ENCODE results near the gene NOS3.
"Not testable (repeated sequence)": the region's sequence is repeated elsewhere in the genome, so short reads cannot be mapped to it uniquely, and the experiment has no call there.

The NOS3 gene

GRCh38 chr7:151038951-151039849 lies 48.4 kb downstream of the NOS3 start:
- no peak for DNase-seq (ENCODE audit: low read depth)

DNA sequence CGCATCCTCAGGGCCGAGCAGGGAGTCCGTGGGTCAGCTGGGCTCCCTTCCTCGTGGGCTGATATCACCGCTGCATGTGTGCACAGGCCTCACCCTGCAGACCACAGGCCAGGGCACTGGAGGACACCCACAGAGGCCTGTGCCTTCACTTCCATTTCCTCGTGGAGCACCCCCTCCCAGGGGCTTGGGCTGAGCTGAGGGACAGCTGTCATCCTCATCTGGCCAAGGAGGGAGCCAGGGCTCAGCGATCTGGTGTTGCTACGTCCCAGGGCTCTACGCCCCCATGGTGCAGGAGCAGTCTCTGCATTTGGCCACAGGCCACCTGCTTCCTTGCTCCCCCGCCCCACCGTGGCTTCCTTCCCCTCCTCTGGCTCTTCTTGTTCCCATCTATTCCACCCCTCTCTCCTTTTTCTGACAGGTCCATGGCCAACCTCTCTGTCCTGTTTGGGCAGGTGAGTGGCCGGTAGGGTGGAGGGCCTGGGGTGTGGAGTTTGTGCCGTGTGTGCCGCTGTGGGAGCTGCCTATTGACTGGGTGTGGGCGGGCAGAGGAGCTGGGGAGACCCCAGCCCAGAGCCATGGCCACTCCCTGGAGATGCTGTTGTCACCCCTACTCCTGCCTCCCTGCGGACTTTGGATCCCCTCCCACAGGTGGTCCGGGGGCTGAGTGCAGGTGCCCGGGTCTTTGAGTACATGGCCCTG lies 49.2 kb downstream of the NOS3 start:
- no peak for DNase-seq (ENCODE audit: low read depth)

DNA sequence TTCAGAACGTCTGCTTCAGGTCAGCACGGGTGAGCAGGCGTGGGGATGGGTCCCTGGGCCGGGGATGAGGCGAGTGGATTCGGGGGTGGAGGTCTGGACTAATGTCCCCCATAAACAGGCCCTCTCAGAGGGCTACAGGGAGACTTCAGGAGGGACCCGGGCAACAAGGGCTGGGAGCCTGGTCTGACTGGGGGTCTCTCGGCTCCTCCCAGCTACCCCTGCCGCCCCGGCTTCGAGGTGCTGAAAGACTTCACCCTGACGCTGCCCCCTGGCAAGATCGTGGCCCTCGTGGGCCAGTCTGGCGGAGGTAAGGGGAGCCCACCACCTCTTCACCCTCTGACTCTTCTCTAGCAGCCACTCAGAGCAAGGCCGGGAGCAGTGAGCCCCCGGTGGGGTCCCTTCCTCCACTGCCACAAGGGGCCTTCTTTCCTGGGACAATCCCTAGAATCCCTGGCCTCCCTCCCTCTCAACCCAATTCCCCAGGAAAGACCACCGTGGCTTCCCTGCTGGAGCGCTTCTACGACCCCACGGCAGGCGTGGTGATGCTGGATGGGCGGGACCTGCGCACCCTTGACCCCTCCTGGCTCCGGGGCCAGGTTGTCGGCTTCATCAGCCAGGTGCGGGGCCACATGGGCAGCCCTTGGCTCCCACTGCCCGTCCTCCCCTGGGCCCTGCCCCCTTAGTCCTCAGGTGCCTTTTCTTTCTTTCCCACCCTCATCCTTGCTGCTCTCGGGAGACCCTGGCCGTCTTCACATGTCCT lies 50.0 kb downstream of the NOS3 start:
- no peak for DNase-seq (ENCODE audit: low read depth)

DNA sequence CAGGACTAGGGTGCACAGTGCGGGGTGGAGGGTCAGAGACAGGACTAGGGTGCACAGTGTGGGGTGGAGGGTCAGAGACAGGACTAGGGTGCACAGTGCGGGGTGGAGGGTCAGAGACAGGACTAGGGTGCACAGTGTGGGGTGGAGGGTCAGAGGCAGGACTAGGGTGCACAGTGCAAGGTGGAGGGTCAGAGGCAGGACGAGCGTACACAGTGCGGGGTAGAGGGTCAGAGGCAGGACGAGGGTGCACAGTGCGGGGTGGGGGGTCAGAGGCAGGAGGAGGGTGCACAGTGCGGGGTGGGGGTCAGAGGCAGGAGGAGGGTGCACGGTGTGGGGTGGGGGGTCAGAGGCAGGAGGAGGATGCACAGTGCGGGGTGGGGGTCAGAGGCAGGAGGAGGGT lies 52.6 kb downstream of the NOS3 start:
- not testable (repeated sequence) for DNase-seq (ENCODE audit: low read depth)

- DNase-seq (ENCODE audit: low read depth), result no peak
Measured at GRCh38 chr7:151043959-151044358, 53.1 kb downstream of the NOS3 start.

DNA sequence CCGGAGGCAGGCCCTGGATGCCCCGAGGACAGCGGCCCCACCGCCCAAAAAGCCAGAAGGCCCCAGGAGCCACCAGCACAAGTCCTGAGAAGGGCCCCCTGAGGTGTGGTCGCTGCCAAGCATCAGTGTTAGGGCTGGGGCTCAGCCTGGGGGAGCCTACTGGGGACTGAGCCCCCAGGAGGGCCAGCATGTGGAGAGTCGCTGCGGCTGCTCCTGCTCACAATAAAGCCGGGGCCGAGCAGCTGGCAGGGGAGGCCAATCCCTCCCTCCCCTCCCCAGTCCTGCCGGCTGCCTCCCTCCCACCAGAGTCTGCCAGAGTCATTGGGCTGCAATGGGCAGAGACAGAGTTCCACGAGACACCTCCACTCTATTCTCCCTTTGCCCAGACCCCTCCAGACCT lies 54.4 kb downstream of the NOS3 start:
- DNase-seq (ENCODE audit: low read depth), result no peak

DNA sequence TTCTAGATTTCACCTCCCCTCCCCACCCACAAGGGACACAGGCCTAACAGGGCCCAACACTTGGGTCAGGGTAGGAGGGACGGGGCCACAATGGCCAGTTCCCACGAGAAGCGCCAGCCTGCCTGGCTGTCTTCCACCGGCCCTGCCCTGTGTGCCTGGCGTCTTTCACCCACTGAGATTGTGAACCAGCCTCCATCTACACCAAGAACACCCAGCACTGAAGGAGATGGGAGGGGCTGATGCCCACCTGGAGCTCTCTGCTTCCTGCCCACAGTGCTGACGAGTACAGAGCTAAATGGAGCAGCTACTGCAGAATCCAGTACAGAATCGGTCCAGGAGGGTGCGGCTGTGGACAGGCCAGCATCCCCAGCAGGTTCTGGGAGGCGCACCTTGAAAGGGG lies 55.1 kb downstream of the NOS3 start:
- DNase-seq (ENCODE audit: low read depth), result no peak

- no peak for DNase-seq (ENCODE audit: low read depth)
Measured at GRCh38 chr7:151046603-151047573, 56.1 kb downstream of the NOS3 start.

DNA sequence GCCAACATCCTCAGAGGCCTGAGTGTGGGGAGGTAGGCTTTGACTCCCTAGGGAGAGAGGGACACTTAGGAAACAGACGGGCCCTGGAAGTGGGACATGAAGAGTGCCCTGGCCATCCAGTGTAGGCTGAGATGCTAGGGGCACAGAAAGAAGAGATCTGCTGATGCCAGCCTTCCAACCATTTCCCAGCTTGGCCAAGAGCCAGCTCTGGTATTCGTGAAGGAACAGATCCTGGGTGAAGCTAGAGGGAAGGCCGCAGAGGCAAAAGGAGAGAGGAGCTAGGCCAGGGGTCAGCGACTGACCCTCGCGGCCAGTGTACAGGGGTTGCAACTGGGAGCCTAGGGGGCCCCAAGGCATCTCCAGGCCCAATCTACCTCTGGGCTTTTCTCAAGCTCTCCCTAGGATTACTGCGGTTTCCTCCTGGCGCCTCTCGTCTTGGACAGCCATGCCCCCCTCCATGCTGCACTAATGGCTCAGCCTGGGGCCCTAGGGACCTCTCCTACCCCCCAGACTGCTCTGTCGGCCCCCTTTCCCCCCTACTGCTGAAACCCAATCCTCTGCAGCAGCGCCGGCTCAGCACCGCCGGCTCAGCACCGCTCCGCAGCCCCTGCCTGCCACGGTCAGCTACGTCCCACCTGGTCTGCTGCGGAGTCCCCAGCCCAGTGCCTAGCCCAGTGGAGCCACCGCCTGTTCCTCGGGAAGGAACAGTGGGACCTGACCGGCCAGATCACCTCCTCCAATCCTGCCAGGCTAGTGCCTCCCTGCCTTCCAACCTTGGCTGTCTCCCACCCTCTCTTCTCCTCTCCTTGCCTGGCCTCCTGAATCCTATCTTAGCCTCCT lies 57.4 kb downstream of the NOS3 start, which contains the start of gene ASIC3:
TSS of gene ASIC3 (plus strand) at position 556 of the 840 bp plus-strand sequence. CDS start 355 bp downstream, outside the sequence.
- DNase-seq (ENCODE audit: low read depth), result no peak

- DNase-seq (ENCODE audit: low read depth), result no peak
Measured at GRCh38 chr7:151048911-151049463, 58.2 kb downstream of the NOS3 start.

GRCh38 chr7:151051108-151051507 lies 60.3 kb downstream of the NOS3 start:
- DNase-seq (ENCODE audit: low read depth), result no peak

GRCh38 chr7:151053096-151053495 lies 62.3 kb downstream of the NOS3 start:
- DNase-seq (ENCODE audit: low read depth), result no peak

GRCh38 chr7:151053751-151054150 lies 62.9 kb downstream of the NOS3 start:
- no peak for DNase-seq (ENCODE audit: low read depth)

DNA sequence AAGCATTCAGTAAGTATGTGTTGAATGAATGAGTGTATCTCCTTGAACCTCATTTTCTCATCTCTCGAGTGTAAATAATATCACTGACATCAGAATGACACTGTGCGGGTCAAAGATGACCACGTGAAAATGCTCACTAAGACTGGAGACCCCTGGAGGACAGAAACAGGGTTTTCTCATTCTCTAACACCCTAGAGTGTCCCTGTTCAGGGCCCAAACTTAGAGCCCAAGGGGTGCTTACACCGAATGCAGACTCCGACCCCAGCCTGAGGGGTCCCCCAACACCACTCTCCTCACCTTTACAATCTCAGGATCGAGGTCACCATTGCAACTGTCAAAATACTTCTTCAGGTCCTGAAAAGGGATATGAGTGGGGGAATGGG lies 65.5 kb downstream of the NOS3 start:
- DNase-seq (ENCODE audit: low read depth), result no peak

DNA sequence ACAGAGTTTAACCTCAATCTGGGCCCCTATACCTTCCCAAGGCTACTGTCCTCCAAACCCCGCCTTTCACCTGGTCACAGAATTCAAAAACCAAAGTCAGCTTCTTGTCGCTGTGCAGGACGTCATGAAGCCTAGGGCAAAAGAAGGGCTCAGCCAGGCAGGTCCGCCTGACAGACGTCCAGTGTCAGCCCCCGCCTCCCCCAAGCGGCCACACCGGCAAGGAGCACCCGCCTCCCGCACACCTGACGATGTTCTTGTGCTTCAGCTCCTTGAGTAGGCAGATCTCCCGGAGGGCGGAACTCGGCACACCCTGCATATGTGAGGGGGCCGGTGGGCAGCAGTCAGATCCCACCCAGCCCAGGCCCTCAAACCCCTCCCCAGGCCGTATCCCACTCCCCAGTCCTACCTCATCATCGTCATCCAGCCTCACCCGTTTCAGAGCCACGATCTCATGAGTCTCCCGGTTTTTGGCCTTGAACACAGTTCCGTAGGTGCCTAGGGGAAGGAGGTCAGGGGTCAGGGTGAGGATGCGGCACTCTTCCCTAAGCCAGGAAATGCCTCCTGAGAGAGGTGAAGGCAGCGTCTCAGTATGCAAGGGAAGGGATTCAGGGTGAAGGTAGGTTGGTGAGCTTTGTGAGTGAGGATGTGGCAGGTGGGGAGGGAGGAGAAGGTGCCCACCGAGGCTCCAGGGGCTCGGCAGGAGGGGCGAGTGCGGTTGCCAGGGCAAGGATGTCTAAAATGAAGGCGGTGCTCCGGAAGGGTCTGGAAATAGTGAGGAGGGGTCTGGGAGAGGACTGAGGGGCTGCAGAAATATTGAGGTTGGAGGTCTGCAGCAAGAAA lies 66.1 kb downstream of the NOS3 start:
- DNase-seq (ENCODE audit: low read depth), result no peak

DNA sequence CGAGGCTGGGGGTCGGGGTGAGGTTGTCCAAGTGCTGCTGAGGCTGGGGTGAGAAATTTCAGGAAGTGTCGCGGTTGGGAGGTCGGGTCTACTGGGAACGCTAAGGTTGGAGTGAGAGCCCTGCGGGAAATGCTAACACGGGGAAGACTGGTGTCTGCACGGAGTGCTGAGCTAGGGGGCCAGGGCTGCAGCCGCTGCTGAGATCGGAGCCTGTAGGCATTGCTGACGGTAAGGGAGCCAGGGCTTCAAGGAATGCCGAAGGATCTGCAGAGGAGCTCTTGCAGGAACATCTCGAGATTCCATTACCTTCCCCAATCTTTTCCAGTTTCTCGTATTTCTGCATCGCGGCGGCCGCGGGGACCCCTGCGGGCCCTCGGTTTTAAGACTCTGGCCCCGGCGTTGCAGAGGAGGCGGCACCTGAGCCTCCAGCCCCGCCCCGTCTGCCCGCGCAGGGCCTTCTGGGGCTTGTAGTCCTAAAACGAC lies 66.7 kb downstream of the NOS3 start, which contains the start of gene CDK5:
TSS of gene CDK5 (minus strand) at position 392 of the 483 bp plus-strand sequence. CDS start at position 343, 49 bp downstream.
- DNase-seq (ENCODE audit: low read depth), result no peak

GRCh38 chr7:151057989-151058780 lies 67.4 kb downstream of the NOS3 start:
- peak; percentile 81 for DNase-seq (ENCODE audit: low read depth)

GRCh38 chr7:151058781-151059366 lies 68.1 kb downstream of the NOS3 start:
- DNase-seq (ENCODE audit: low read depth), result no peak

All from stimulated activated CD8-positive, alpha-beta memory T cell treated with anti-CD3 and anti-CD28 coated beads, Interleukin-15, amount 100 ng/mL, for 24 hours (primary cell).